Measurements from ENCODE around the gene UBL7. TPM values are rescaled to one million over a fixed set of nuclear protein-coding genes. Genes with fewer than 3 reads are reported as not detected.

Gene UBL7
- total and polyA plus RNA-seq, 10 of the 15 experiments (the other 5 are each of a cell fraction or from before 2014, with no cell fraction given), result 25.9 to 145 (median 90.1) TPM

GRCh38 chr15:74460298-74460697 is 662 bp downstream of the UBL7 start (continued):
- TF ChIP-seq MEF2A (IDR thresholded peaks at IDR 0.05; ENCODE audit: insufficient read depth, low read depth, low read length), result no peak
- TF ChIP-seq RELB (IDR thresholded peaks at IDR 0.05; ENCODE audit: low read depth), result no peak
- TF ChIP-seq USF2 (IDR thresholded peaks at IDR 0.05; ENCODE audit: borderline replicate concordance, low read depth, low read length), result no peak
- no peak for TF ChIP-seq ZBTB11 (CRISPR knock-in tag; IDR thresholded peaks at IDR 0.05)
- no peak for TF ChIP-seq MTA3 (IDR thresholded peaks at IDR 0.05; ENCODE audit: borderline replicate concordance, low read length)
- TF ChIP-seq GABPA (IDR thresholded peaks at IDR 0.05; ENCODE audit: low read depth), result no peak
- no peak for TF ChIP-seq ZNF217 (IDR thresholded peaks at IDR 0.05)
- no peak for TF ChIP-seq ETV6 (conservative IDR thresholded peaks at IDR 0.05 in 1 of 2, IDR thresholded peaks at IDR 0.05 in 1 of 2; ENCODE audit: borderline replicate concordance in 1 of 2, low read depth in 1 of 2)
- no peak for TF ChIP-seq ZNF622 (IDR thresholded peaks at IDR 0.05)

Measured in GM12878 (cell line).